Loucy (cell line): ENCODE results near the gene RAB8B.

ENCODE experiments used
- EZH2phosphoT487 ChIP-seq: fragments of 200-600 bp; IDR thresholded peaks from 2 replicates; pipeline ENCODE4 v1.6.1; 2018; ENCODE audit warnings: antibody characterized with exemption, mild to moderate bottlenecking, moderate library complexity, borderline replicate concordance
- TF ChIP-seq, protein P1 (sequence below): fragments of 200-600 bp; sonication (generic); conservative IDR thresholded peaks from 2 replicates; pipeline ENCODE4 v1.5.1; 2014; ENCODE audit warnings: mild to moderate bottlenecking, antibody characterized with exemption, low read length

GRCh38 chr15:63156086-63156710, 33.2 kb upstream of the RAB8B start:
- TF ChIP-seq, protein P1, sequence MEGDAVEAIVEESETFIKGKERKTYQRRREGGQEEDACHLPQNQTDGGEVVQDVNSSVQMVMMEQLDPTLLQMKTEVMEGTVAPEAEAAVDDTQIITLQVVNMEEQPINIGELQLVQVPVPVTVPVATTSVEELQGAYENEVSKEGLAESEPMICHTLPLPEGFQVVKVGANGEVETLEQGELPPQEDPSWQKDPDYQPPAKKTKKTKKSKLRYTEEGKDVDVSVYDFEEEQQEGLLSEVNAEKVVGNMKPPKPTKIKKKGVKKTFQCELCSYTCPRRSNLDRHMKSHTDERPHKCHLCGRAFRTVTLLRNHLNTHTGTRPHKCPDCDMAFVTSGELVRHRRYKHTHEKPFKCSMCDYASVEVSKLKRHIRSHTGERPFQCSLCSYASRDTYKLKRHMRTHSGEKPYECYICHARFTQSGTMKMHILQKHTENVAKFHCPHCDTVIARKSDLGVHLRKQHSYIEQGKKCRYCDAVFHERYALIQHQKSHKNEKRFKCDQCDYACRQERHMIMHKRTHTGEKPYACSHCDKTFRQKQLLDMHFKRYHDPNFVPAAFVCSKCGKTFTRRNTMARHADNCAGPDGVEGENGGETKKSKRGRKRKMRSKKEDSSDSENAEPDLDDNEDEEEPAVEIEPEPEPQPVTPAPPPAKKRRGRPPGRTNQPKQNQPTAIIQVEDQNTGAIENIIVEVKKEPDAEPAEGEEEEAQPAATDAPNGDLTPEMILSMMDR: peak; percentile 14; the same call in 1 of the 2 replicates
- no peak for TF ChIP-seq EZH2phosphoT487
